Measurements from ENCODE around the gene NDOR1. TPM values are rescaled to one million over a fixed set of nuclear protein-coding genes. Genes with fewer than 3 reads are reported as not detected.
A peak's percentile ranks its signal among the peaks of the same experiment; 100 is the strongest.

The NDOR1 gene
- polyA plus RNA-seq, 1 experiment, result 7.1 TPM

GRCh38 chr9:137162505-137163364, 42.8 kb upstream of the NDOR1 start:
- peak overlapping the region; percentile 40 for H3K4me3 ChIP-seq (ENCODE audit: low read depth, low read length)
- peak; percentile 21; the same call in 1 of the 2 replicates for TF ChIP-seq CTCF (IDR thresholded peaks at IDR 0.05; ENCODE audit: insufficient read depth, low read depth, low read length)
- H3K36me3 ChIP-seq (ENCODE audit: control insufficient read depth, insufficient read depth, low read length), result no peaks in the 10 kb centered on the region
- H3K27me3 ChIP-seq (ENCODE audit: control insufficient read depth, insufficient read depth, low read length), result peaks cover 33% of the 10 kb centered on the region
- DNase-seq (ENCODE audit: low read depth), result no peak
- CTCF ChIA-PET, result interaction anchor here (1.0 to 1.2 kb wide), 2 partner anchors 64 to 92 kb away, joined by 3 to 4 read pairs; partner anchors contain the start of gene SAPCD2
- POLR2A ChIA-PET, result no interaction called here

- H3K27me3 ChIP-seq (ENCODE audit: control insufficient read depth, insufficient read depth, low read length), result peaks cover 29% of the 10 kb centered on the region
- no peaks in the 10 kb centered on the region for H3K36me3 ChIP-seq (ENCODE audit: control insufficient read depth, insufficient read depth, low read length)
- H3K4me3 ChIP-seq (ENCODE audit: low read depth, low read length), result peak overlapping the region; percentile 40
- ChIA-PET CTCF (interaction anchor here (1.0 to 1.2 kb wide), 2 partner anchors 13 to 92 kb away, joined by 3 to 5 read pairs; partner anchors contain the start of gene SAPCD2), POLR2A (no interaction called here)
- TF ChIP-seq CTCF (IDR thresholded peaks at IDR 0.05; ENCODE audit: insufficient read depth, low read depth, low read length), result no peak
- DNase-seq (ENCODE audit: low read depth), result no peak
Observed at GRCh38 chr9:137163365-137163715, 42.2 kb upstream of the NDOR1 start.

GRCh38 chr9:137163805-137164204, 41.7 kb upstream of the NDOR1 start:
- Histone ChIP-seq H3K27me3 (ENCODE audit: control insufficient read depth, insufficient read depth, low read length) (peaks cover 30% of the 10 kb centered on the region), H3K4me3 (ENCODE audit: low read depth, low read length) (no peak overlapping the region), H3K36me3 (ENCODE audit: control insufficient read depth, insufficient read depth, low read length) (no peaks in the 10 kb centered on the region)
- POLR2A ChIA-PET, result no interaction called here
- CTCF ChIA-PET, result interaction anchor here (1.0 to 1.2 kb wide), 2 partner anchors 13 to 93 kb away, joined by 3 to 5 read pairs; partner anchors contain the start of gene SAPCD2
- no peak for TF ChIP-seq CTCF (IDR thresholded peaks at IDR 0.05; ENCODE audit: insufficient read depth, low read depth, low read length)
- no peak for DNase-seq (ENCODE audit: low read depth)

GRCh38 chr9:137164370-137165249, 40.9 kb upstream of the NDOR1 start:
- DNase-seq (ENCODE audit: low read depth), result no peak
- CTCF ChIA-PET, result interaction anchor here (1.0 kb wide), 1 partner anchor 12 kb away, joined by 5 read pairs; no protein-coding TSS in a partner anchor
- no peak overlapping the region for H3K4me3 ChIP-seq (ENCODE audit: low read depth, low read length)
- TF ChIP-seq CTCF (IDR thresholded peaks at IDR 0.05; ENCODE audit: insufficient read depth, low read depth, low read length), result no peak
- POLR2A ChIA-PET, result no interaction called here
- no peaks in the 10 kb centered on the region for H3K36me3 ChIP-seq (ENCODE audit: control insufficient read depth, insufficient read depth, low read length)
- H3K27me3 ChIP-seq (ENCODE audit: control insufficient read depth, insufficient read depth, low read length), result peaks cover 29% of the 10 kb centered on the region
